KMS-11 (cell line): ENCODE data around the gene SMYD2.

Experiments
- H2AFZ ChIP-seq: fragments of 200-600 bp; sonication (generic); 2 replicates; pipeline ENCODE4 v1.6.1; 2016; ENCODE audit warnings: antibody characterized with exemption, mixed run types, low read depth
- H3K27ac ChIP-seq: fragments of 200-600 bp; sonication (generic); 2 replicates; pipeline ENCODE4 v1.6.1; 2016; ENCODE audit warnings: mild to moderate bottlenecking, mixed run types
- H3K27me3 ChIP-seq: fragments of 200-600 bp; sonication (generic); 2 replicates; pipeline ENCODE4 v1.6.1; 2017; ENCODE audit warnings: mild to moderate bottlenecking, low read depth, mixed run types, moderate library complexity; ENCODE audit not compliant: insufficient read depth
- H3K36me3 ChIP-seq: fragments of 200-600 bp; sonication (generic); 2 replicates; pipeline ENCODE4 v1.6.1; 2017; ENCODE audit warnings: mild to moderate bottlenecking, mixed run types; ENCODE audit not compliant: insufficient read depth
- H3K4me1 ChIP-seq: fragments of 200-600 bp; sonication (generic); 2 replicates; pipeline ENCODE4 v1.6.1; 2016; ENCODE audit warnings: mild to moderate bottlenecking, low read depth, mixed run types; ENCODE audit not compliant: poor library complexity, severe bottlenecking
- H3K4me2 ChIP-seq: fragments of 200-600 bp; sonication (generic); 2 replicates; pipeline ENCODE4 v1.7.0; 2016; ENCODE audit warnings: mild to moderate bottlenecking, mixed run types
- H3K4me3 ChIP-seq: fragments of 200-600 bp; sonication (generic); IDR thresholded peaks from 2 replicates; pipeline ENCODE4 v1.6.1; 2017; ENCODE audit warnings: low read depth, low read length, mixed read lengths; ENCODE audit not compliant: insufficient read depth
- H3K79me2 ChIP-seq: fragments of 200-600 bp; sonication (generic); 2 replicates; pipeline ENCODE4 v1.6.1; 2016; ENCODE audit warnings: low read depth, mixed run types; ENCODE audit not compliant: insufficient read depth
- H3K9ac ChIP-seq: fragments of 200-600 bp; sonication (generic); 2 replicates; pipeline ENCODE4 v1.6.1; 2016; ENCODE audit warnings: mild to moderate bottlenecking, mixed run types
- H4K20me1 ChIP-seq: fragments of 200-600 bp; sonication (generic); 2 replicates; pipeline ENCODE4 v1.6.1; 2016; ENCODE audit warnings: mild to moderate bottlenecking, mixed run types; ENCODE audit not compliant: insufficient read depth
- CTCF ChIP-seq: fragments of 200-600 bp; sonication (generic); conservative IDR thresholded peaks from 2 replicates; pipeline ENCODE4 v1.6.1; 2017; ENCODE audit warnings: low read depth, mild to moderate bottlenecking, antibody characterized with exemption, low read length, moderate library complexity, mixed read lengths

Gene SMYD2

GRCh38 chr1:214316593-214316992 is 35.6 kb downstream of the SMYD2 start:
- Histone ChIP-seq H3K79me2 (no peaks in the 10 kb centered on the region), H3K27ac (no peak overlapping the region), H3K36me3 (no peaks in the 10 kb centered on the region), H3K9ac (no peak overlapping the region), H3K4me1 (no peaks in the 10 kb centered on the region), H3K4me3 (no peak overlapping the region), H3K27me3 (no peaks in the 10 kb centered on the region), H2AFZ (no peak overlapping the region), H3K4me2 (no peak overlapping the region), H4K20me1 (no peaks in the 10 kb centered on the region)
- TF ChIP-seq CTCF = no peak

GRCh38 chr1:214317300-214317699 is 36.3 kb downstream of the SMYD2 start:
- Histone ChIP-seq H3K36me3 (no peaks in the 10 kb centered on the region), H3K4me2 (no peak overlapping the region), H3K4me1 (no peaks in the 10 kb centered on the region), H3K4me3 (no peak overlapping the region), H4K20me1 (no peaks in the 10 kb centered on the region), H3K27me3 (no peaks in the 10 kb centered on the region), H3K27ac (no peak overlapping the region), H3K9ac (no peak overlapping the region), H3K79me2 (no peaks in the 10 kb centered on the region), H2AFZ (no peak overlapping the region)
- no peak for TF ChIP-seq CTCF

GRCh38 chr1:214317734-214318133 is 36.8 kb downstream of the SMYD2 start:
- Histone ChIP-seq H3K27ac (no peak overlapping the region), H4K20me1 (no peaks in the 10 kb centered on the region), H3K4me3 (no peak overlapping the region), H3K79me2 (no peaks in the 10 kb centered on the region), H3K27me3 (no peaks in the 10 kb centered on the region), H3K4me2 (no peak overlapping the region), H3K4me1 (no peaks in the 10 kb centered on the region), H3K36me3 (no peaks in the 10 kb centered on the region), H3K9ac (no peak overlapping the region), H2AFZ (no peak overlapping the region)
- no peak for TF ChIP-seq CTCF

- Histone ChIP-seq H3K4me1 (no peaks in the 10 kb centered on the region), H4K20me1 (no peaks in the 10 kb centered on the region), H3K79me2 (no peaks in the 10 kb centered on the region), H3K9ac (no peak overlapping the region), H3K36me3 (no peaks in the 10 kb centered on the region), H3K4me3 (no peak overlapping the region), H3K27ac (no peak overlapping the region), H3K4me2 (no peak overlapping the region), H3K27me3 (no peaks in the 10 kb centered on the region), H2AFZ (no peak overlapping the region)
- no peak for TF ChIP-seq CTCF
These were observed 37.4 kb downstream of the SMYD2 start for GRCh38 chr1:214318356-214318755.
